ENCODE results near the gene TTC6.

The TTC6 gene

DNA sequence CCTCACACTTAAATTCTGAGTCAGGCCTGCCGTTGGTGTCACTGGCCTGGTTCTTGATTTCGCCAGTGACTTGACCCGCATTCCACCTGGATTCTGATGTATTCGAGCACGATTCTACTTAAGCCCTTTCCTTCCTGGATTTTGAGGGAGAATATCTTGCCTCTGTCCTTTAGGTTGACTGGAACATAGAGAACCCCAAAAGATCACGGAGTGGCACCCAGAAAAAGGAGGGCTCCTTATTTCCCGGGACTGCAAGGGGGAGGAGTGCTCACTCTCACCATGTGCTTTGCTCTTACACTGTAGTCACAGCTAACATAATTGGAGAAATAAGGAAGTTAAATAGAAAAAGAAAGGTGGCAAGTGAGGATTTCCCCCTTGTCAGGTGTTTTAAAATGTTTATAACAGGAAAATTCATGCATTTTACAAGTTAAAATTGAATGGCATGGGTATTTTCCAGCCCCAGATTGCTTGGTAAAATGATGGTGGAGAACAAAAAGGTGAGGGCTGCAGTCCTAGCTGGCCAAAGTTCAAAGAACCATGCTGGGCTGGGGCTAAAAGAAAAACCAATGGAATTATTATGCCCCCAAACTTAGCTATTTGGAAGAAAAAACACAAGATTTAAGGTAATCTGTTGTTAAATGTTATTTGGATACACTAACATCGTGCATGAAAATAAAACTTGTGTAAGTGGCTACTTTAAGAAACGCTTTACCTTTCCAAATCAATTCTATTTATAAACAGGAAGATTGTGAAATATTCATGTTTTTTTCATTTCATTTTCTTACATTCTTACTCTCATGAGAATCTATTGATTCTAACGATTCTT, 9.2 kb upstream of the TTC6 start:
- TF ChIP-seq, protein P1, sequence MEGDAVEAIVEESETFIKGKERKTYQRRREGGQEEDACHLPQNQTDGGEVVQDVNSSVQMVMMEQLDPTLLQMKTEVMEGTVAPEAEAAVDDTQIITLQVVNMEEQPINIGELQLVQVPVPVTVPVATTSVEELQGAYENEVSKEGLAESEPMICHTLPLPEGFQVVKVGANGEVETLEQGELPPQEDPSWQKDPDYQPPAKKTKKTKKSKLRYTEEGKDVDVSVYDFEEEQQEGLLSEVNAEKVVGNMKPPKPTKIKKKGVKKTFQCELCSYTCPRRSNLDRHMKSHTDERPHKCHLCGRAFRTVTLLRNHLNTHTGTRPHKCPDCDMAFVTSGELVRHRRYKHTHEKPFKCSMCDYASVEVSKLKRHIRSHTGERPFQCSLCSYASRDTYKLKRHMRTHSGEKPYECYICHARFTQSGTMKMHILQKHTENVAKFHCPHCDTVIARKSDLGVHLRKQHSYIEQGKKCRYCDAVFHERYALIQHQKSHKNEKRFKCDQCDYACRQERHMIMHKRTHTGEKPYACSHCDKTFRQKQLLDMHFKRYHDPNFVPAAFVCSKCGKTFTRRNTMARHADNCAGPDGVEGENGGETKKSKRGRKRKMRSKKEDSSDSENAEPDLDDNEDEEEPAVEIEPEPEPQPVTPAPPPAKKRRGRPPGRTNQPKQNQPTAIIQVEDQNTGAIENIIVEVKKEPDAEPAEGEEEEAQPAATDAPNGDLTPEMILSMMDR (IDR thresholded peaks at IDR 0.05; ENCODE audit: control insufficient read depth, extremely low read depth, insufficient read depth), result no peak
- no peak for DNase-seq (ENCODE audit: low read depth)
- H3K4me3 ChIP-seq (ENCODE audit: low read depth, low read length), result no peak overlapping the region

DNA sequence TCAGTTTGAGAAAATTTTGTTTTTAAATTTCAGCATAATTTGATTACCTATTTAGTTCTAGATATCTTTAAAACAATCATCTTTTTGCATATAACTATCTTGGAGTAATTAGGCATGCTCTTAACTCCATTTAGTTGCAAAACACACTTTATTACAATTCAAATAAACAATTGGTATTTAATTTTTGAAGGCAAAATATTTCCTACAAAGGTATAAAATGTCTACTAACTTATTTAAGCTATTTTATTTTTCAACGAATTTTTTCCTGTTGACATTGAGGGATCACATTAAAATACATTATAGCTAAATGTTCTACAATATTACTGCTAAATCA, 8.7 kb upstream of the TTC6 start:
- TF ChIP-seq, protein P1 (IDR thresholded peaks at IDR 0.05; ENCODE audit: control insufficient read depth, extremely low read depth, insufficient read depth), result no peak
- no peak for DNase-seq (ENCODE audit: low read depth)
- no peak overlapping the region for H3K4me3 ChIP-seq (ENCODE audit: low read depth, low read length)

DNA sequence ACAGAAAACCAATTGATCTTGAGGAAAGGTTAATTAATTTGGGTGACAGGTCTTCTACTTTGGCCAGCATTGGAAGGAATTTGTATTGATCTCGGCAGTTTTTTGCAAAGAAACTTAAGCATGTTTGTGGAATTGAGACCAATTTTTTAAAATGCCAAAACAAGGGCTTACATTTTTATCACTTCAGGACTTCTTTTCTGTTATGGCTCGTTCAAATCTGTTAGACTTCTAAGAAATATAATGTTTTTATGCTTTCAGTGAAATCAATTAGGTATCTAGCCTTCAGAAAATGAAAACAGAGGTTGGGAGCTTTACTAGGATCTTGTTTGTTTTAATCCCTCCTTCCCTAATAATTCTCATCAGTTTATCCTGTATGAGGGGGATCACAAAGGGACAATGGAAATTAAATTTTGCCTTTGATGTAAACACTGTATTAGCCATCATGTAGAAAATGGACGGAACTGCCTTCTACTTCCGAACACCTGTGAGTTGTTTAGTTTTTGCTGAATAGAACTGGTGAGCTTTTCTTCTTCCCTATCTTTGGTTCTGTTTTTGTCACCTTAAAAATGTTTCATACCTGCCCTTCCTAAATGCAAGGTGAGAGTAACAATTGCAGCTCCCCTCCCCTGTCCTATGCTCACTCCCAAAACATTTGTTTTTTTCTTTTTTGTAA, 8.2 kb upstream of the TTC6 start:
- no peak for DNase-seq (ENCODE audit: low read depth)
- TF ChIP-seq, protein P1 (IDR thresholded peaks at IDR 0.05; ENCODE audit: control insufficient read depth, extremely low read depth, insufficient read depth), result no peak
- no peak overlapping the region; the same call in 1 of the 2 replicates for H3K4me3 ChIP-seq (ENCODE audit: low read depth, low read length)

DNA sequence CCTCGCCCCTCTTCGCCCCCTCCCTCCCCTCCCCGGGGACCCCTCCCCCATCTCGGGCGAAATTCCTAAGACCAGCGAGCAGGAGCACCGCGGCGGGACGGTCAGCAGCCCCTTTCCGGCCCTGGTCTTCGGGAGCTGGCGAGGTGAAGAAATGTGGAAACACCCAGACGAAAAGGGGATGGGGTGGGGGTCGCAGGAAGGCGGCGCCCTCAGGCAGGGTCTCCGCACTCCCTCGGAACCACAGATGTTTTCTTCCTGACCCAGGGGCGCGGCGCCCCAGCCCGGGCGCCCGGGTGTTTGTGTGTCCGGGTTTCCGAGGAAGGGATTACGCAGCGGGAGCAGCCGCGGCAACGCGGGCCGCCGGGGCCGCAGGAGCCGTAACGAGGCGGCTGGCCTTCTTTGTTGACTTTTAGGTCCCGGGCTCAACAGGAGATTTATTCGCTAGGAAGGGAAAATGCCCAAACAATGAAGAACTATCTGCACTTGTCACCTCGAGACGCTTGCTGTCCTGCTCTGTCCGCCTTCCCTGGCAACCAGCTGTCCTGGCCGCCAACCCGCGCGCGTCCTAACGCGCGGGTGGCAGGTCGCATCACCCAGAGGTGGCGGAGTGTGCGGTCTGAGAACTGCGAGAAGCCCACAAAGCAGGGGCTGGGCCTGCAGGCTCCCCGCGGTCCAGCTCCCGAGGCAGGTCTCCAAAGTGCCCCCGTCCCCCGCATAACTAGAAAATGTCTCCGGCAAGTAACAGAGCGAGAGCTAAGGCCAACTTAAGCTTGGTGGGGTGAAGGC, 7.4 kb upstream of the TTC6 start:
- TF ChIP-seq, protein P1 (IDR thresholded peaks at IDR 0.05; ENCODE audit: control insufficient read depth, extremely low read depth, insufficient read depth), result no peak
- no peak for DNase-seq (ENCODE audit: low read depth)
- H3K4me3 ChIP-seq (ENCODE audit: low read depth, low read length), result peak overlapping the region; percentile 69

DNA sequence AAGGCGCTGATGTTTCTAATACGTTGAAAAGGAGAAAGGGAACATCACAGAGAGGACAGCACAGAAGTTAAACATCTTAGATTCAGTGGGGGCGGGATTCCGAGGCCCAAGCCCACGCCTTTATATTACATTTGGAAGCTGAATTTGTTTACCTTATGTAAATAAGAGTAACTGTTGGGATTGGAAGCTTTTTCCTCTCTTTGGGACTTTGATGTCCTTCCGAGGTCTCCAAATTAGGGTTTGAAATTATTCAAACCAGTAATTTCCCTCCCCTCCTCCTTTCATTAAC, 6.8 kb upstream of the TTC6 start:
- peak overlapping the region; percentile 69 for H3K4me3 ChIP-seq (ENCODE audit: low read depth, low read length)
- TF ChIP-seq, protein P1 (IDR thresholded peaks at IDR 0.05; ENCODE audit: control insufficient read depth, extremely low read depth, insufficient read depth), result no peak
- no peak for DNase-seq (ENCODE audit: low read depth)

DNA sequence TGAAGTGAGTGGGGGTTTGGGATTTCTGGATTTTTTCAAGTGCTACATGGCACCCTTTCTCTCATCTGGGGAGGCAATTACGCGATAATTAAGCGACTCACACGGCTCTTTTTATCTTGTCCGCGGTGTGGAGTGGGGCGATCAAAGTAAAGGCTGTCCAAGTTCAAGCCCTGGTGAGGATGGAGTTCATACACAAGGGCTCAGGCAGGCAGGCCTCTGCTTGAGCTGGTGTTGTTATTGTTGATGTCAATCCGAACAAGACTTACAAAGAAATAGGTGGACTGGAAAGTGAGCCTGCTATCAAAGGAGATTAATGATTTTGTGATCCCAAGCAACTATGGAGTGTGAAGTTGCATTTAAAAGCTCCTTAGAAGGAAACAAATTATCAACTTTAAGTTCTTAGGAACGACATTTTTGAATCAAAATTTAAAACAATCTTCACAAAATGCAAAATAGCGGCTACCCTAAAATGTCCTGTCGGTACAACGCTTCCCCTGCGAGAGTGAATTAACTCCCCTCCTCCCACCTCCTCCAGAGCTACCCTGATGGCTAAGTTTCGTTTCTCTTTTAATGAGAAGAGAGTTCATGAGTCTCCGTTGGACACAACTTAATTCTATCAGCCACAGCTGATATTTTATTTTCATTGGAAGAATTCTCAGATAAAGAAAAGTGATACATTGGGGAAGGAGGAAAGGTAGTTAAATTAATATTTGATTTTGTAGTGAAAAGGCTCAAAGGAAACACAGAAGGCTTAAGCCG, 6.3 kb upstream of the TTC6 start:
- no peak for DNase-seq (ENCODE audit: low read depth)
- peak overlapping the region; percentile 69 for H3K4me3 ChIP-seq (ENCODE audit: low read depth, low read length)
- TF ChIP-seq, protein P1 (IDR thresholded peaks at IDR 0.05; ENCODE audit: control insufficient read depth, extremely low read depth, insufficient read depth), result no peak
